Fibroblast of skin of back (primary cell): ENCODE data around the gene TRIP12.
"Not testable (repeated sequence)": the region's sequence is repeated elsewhere in the genome, so short reads cannot be mapped to it uniquely, and the experiment has no call there.

ENCODE experiments used
- DNase-seq: peaks from one replicate; pipeline ENCODE4 v3.0.0-alpha.2; 2013

The TRIP12 gene

DNA sequence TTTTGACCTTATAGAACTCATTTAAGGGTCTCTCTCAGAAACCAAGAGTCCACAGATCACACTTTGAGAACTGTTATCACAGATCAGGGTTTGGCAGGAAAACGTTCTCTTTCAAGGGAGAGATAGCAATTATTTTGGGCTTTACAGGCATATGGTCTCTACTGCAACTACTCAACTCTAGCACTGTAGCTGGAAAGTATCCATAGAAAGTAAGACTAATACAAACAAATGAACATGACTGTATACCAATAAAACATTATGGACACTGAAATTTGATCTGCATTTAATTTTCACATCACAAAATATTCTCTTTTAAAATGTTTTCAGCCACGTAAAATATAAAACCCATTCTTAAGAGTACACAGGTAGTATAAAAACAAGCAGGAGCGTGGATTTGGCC, 100.5 kb downstream of the TRIP12 start:
- no peak for DNase-seq

DNA sequence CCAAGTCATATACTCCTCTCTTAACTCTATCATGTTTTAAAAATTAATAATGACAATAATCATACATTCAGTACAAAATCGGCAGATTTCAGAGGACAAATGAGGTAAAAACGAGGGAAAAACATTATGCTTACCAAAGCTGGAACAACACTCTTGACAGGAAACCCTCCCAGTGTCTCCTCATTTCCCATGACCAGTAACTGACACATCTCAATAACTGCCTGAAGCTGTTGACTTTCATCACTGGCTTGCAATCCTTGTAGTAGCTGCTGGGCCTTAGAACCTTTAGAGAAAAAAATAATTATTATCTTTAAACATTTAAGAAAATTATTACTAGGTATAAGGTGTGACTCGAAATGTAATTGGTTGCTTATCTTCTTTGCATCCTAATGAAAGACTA, 103.6 kb downstream of the TRIP12 start:
- no peak for DNase-seq

DNA sequence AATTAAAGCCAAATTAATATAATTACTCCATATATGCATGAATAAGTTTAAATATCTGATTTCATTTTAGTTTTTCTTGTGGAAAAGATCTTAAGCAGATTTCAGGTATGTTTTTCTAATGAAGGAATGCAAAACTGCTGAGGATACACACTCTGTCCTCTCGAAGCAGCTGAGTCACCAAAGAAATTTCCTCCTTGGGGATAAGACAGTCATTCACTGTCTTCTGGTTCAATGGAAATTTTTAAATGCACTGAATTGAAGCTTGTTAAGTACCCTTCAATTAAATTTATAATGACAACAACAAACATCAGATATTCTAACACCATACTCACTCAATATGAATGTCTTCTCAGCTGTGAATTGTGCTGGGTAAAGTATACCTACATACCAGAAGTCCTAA, 106.0 kb downstream of the TRIP12 start:
- peak; percentile 68 for DNase-seq

DNA sequence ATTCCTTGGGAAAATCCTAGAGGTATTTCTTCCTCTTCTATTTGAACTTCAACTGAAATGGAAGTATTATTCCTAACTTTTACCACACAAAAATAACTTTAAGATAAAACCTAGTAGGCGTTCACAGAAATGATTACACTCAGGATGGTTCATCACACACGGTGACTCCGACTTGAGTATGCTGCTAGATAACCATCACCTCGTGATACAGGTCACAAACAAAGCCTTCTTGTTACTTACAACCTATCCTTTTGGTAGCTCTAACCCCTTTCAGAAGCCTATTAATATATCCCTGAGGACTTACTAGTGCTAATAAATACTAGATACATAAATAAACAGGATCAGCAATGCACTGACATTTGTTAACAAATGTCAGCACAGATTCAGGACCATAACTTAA, 106.5 kb downstream of the TRIP12 start:
- DNase-seq: no peak

DNA sequence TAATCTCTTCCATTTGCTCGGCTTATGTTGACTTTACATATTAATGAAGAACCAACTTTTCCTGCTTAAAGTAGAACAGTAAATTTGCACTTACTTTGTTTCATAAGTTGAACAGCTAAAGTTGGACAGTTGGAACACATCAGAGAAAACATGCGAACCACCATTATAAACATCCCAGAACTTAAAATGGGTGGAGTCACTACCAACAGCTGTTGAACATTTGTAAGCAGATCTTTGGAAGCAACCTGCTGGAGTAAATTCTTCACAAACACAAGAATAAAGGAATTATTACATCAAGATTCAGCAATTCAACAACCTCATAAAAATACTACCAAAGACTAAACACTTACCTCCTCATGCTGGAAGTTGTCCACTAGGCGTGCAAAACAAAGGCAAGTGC, 111.0 kb downstream of the TRIP12 start:
- DNase-seq: no peak

DNA sequence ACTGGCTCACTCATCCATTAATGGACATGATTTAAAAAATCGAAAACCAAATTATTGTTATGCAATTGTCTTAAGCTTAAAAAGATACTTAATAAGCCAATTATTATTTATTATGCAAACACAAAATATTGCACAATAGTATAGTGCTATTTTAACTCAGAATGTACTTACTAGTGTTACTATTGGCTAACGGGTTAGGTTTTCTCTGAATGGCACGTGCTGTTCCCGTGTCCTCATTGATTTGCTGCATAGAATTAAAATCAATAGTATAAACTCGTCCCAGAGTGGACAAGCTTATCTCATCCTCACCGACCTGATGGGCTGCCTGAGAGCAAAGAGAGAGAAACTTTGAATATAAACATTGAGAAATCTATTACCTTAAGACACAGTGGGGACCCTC, 116.2 kb downstream of the TRIP12 start:
- DNase-seq: no peak

DNA sequence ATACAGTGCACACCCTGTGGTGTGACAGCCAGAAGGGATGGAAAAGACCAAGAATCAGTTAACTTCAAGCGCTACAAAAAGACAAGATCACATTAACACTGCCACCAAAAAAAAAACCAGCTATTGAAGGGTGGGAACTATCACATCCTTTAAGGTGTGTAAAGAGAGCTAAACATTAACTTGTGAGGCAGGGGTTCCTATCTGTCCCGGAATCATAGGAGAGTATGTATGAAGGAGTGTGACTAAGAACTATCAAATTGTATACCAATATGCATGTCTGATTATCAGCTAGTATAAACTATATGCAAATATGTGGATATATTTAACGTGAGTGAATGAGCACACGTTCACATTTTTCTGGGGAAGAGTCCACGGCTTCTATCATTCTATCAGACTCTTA, 119.0 kb downstream of the TRIP12 start:
- no peak for DNase-seq

DNA sequence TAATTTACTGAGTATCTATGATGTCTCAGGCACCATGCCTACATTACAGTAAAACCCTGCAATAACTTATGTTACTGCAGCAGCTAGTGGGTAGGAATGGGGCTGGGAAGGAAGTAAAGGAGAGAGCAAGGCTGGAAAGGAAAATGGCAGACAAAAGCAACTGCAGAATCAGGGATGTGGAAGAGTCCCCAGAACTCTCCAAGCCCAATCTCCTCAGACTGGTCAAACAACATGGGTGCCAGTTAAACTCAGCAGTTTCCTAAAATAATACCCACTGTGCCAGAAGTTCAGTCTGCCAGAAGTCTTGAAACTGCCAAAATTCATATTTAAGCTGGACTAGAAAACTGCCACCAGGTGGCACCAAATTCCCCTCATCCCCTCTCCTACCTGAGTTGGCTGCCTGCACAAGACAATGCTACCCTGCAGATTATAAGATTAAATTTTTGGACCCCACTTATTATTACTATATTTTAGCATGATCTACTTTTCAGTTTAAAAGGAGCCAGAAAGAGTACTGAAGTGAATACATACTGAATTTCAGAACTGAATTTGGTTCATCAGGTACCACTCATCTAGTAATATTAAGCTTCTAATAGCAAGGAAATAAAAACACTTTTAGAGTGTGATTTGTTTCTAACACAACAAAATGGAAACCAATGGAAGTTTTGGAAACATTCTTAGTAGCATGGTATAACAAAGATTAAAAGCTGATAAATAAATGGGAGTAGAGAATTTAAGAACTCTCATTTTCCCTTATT, 120.6 kb downstream of the TRIP12 start:
- peak; percentile 48 for DNase-seq

DNA sequence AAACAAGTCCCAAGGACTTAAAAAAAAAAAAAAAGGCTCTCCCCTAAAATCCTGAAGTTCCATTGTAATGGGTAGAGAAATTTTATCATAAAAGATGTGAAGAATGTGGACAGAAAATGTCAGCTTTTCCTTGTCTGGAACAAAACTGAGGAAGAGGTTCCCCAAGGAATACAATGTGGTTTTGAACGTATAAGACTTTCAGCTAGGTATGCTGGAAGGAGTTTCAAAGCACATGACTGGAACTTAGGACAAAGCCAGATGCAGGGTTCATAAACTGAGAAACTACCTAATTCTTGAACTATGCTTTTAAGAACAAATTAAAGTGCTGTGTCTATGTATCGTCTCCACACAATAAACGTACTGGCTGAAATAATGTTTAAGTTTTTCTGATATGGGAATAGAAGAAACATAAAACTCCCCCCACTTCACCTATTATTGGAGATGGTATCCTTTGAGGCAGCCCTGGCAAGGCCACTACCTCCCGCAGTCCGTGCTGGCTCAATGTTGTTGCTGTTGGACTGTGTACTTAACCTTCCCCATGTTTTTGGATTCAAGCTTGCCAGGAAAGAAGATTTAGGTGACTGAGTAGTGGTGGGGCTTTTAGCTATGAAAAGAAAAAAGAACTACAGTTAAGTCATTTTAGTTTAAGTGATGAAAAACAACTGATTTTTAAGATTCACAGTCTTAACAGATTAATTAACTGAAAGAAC, 123.2 kb downstream of the TRIP12 start:
- DNase-seq: peak; percentile 30

DNA sequence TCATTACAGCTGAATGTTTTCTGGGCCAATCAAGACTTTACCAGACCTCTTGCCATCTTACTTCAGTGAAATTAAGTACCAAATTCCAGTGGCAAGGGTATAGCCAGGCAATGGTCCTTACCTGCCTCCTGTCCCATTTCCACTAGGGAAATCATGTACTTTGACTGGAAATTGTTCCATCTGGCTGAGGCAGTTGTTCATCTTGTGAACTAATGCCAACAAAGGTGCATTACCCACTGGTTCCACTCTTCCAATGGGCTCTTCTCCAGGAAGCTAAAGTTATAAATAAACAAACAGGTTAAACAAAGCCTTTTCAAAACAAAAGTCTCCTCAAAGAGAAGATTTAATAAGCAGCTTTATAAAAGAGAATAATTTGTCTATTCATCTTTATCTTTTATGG, 126.8 kb downstream of the TRIP12 start:
- DNase-seq: no peak

DNA sequence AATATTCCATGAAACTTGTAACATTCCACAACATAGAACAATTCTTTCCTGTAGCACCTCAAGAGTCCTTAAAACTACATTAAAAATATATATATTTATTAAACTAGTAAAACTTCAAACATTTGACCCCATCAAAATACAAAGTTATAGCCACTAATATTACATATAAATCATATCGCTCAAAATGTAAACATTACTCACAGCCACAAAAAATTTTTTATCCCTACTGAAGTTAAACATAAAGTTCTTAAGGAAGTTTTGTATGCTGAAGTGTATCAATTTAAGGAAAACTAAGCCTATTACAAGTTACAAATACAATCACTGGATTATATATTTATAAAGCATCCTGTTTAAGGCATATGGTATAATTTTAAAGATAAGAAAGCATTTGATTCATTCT, 127.2 kb downstream of the TRIP12 start:
- DNase-seq: no peak

DNA sequence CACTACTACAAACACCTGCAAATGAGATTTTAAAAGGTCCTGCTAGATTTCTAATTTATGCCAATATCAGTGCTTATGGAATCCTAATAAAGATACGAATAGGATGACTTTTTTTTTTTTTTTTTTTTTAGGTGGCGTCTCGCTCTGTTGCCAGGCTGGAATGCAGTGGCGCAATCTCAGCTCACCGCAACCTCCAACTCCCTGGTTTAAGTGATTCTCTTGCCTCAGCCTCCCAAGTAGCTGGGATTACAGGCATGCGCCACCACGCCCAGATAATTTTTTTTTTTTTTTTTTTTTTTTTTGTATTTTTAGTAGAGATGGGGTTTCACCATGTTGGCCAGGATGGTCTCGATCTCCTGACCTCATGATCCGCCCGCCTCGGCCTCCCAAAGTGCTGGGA, 135.5 kb downstream of the TRIP12 start:
- DNase-seq: not testable (repeated sequence)

DNA sequence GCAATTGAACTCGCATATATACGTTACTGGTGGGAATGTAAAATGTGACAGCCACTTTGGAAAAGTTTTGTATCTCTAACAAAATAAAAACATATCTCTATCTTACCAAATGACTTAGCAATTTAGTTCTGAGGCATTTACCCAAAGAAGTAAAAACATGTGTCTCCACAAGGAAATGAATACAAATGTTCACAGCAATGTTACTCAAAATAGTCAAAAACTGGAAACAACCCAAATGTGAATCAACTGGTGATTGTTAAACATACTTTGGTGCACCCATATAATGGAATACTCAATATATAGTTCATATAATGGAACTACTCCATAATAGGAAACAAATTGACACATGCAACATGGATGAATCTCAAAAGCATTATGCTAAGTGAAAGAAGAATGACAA, 137.0 kb downstream of the TRIP12 start:
- DNase-seq: peak; percentile 7

DNA sequence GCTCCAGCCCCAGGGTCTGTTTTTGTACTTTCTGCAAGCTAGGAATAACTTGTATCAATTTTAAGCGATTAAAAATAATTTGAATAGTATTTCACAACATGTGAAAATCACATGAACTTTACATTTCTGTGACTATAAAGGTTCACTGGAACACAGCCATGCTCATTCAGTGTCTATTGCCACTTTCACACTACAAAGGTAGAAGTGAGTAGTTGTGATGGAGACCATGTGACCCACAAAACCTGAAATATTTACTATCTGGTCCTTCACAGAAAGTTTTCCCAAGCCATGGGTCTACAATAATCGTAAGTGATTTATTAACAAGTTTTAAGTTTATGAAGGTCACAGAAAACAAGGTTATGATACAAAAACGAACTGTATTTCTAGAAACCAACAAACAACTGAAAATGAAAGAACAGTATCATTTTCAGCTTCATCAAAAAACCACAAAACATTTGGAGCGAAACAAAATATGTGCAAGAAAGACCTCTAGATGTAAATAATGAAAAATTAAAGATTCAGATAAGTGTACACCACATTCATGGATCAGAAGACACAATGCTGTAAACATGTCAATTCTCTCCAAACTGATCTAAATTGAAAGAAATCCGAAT, 138.6 kb downstream of the TRIP12 start:
- no peak for DNase-seq

DNA sequence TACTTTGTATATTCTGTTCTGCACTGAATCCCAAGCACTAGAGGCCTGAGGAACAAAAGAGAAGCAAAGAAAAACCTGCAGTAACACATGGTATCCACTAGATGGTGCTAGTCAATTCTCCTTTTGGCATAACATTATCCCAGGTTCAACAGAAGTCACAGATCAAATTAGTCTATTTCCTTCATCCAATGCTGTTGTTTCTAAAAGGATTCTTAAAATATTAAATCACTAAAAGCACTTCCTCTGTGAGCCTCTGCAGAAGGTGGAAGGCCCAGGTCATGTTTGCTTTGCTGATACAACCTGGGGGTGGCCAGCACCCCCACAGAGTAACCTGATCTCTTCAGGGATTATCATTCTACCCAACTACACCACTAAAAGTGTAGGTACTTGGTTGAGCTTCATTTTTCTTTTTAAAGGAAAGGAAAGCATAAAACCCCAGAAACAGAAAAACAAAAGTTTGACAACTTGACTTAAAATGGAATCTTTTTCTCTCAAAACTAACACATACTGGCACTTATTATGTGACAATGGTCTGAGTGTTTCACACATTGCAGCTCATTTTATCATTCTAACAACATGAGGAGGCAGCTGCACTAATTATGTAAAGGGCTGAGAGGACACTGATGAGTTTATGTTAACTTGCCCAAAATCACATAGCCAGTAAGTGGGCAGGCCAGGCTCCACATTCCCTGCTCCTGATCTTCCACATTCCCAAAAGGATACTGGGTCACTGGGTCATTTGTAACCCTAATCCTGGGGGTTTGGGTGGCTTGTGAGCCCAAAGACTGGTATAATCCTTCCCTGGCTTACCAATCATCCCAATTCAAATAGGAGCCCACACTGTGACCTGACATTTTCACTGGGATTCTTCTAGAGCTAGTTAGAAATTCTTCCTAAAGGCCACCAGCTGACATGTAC, 140.7 kb downstream of the TRIP12 start:
- DNase-seq: peak; percentile 54

DNA sequence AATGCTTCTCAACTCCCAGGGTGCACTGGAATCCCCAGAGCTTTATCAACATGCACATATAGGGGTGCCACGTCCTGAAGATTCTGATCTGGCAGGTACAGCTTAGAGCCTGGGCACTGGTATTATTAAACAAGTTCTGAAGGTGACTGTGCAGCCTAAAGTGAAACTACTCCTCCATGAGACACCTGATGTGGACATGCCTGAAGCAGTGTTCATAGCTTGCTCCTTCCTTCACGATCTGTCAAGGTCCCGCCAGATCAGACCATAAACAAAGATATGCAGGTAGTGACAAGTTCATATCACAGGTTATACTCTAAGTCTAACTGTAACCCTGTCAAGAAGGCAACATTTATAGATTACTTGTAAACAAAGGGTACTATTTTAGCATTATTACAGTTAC, 142.2 kb downstream of the TRIP12 start:
- DNase-seq: no peak

DNA sequence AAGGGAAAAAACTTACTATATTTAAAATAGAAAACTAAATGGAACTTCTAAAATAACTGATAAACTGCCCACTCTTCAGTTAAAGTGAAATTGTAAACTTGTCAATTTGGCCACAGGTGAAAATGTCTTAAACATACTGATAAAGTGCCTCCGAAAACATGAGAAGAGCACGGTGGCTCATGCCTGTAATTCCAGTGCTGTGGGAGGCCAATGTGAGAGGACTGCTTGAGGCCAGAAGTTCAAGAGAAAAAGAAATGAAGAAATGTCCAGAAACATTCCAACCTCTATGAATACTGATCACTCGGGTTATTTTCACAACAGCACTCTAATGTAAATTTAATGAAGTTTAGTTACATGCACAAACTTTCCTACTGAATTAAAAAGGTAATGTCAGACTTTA, 144.1 kb downstream of the TRIP12 start:
- no peak for DNase-seq

DNA sequence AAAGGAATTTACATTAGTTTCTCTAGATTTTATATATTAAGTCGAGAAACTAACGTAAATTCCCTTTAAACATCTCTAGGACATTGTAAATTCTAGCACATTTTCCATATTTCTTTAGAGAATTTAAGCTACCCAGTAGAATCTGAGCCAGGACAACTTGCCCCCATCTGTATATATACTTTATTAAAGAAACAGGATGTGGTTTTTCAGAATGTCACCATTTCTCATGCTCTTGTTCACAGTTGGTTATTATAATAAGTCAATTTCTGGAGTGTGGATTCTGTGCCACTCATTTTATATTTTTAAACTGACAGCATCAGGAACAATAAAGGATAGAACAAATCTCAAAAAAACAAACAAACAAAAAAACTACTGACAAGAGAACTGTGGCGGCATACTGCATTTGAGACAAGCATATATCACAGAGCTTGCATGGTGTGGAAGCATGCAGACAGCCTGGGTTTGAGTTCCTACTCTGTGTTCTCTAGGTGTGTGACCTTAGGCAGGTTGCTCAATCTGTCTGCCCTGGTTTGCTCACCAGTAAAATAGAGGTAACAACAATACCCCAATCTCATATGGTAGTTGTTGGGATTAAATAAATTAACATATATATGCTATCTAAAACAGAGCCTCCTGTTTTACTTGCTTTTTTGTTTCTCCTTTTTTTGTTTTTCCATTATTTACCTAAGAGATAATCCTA, 146.0 kb downstream of the TRIP12 start:
- DNase-seq: peak; percentile 17

DNA sequence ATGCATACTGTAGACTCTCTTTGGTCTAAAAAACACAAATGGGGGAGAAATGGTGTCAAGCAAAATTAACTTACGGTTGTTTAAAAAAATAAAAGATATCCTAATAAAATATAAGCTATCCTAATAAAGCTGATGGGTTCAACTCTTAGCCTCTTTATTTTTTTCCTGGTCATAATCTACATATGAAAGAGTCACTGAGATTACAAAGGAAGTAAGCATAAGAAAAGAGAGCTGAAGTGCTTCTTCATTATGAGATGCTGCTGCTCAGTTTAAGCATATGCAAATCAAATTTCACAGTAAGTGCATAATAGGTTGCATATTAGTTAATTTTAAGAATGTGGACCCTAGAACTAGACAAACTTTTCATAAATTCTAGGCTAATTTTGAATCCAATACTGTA, 147.6 kb downstream of the TRIP12 start:
- no peak for DNase-seq

DNA sequence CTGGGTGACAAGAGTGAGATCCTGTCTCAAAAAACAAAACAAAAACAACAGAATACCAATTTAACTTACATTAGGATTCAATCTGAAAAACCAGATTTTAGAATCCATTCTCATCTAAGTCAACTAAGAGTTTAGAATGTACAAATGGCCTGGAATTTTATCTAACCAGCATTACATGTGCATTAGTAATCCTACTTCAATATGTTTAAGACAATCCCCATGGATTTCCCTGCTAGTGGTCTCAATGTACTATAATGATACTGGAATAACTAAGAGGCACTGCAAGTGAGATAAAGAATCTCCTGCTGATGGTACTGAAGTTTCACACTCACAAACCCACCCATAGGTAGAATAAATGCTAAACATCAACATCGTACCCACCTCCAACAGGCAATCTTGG, 153.6 kb downstream of the TRIP12 start:
- DNase-seq: peak; percentile 31

DNA sequence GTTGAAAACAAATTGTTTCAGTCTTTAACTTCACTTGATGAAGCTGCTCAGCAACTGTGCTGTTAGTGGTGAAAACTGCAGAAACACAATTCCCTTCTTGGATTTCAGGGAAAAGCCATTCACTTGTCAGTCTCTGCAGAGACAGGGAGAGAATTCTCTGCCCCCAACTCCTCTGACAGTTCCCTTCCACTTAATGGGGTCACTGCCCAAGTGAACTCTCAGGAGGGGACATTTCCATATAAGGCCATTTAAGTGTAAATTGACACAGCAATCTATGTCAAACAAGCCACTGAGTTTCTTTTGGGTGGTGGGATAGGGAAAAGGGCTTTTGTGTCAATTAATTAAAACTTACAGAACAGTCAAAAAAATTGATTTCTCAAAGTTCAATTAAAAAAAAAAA, 156.1 kb downstream of the TRIP12 start:
- no peak for DNase-seq

DNA sequence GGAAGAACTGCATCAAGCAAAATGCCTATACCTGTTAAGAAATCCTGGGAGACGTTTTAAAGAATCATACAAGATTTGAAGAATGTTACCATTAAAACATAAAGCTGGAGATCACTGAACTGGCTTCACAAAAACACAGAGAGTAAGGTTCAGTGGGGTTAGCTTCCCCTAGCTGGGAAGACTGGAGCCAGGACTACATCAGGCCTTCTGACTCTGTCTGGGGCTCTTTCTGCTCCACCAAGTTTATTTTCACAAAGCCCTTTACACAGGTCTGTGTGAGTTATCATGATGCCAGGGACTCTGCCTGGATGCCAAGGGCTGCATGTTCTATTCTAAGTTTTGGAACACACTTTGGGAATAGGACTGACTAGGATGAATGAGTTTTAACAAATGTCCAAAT, 160.1 kb downstream of the TRIP12 start:
- no peak for DNase-seq
